ENCODE results near the gene DAND5. TPM values are rescaled to one million over a fixed set of nuclear protein-coding genes. Genes with fewer than 3 reads are reported as not detected.

The DAND5 gene
- total and polyA plus RNA-seq, 10 of the 15 experiments (the other 5 are each of a cell fraction or from before 2014, with no cell fraction given) = 0.06 to 0.15 (median 0.12) TPM; not detected in 5

- TF ChIP-seq NR2C2 (IDR thresholded peaks at IDR 0.05; ENCODE audit: borderline replicate concordance, control insufficient read depth, insufficient read length, low read depth) = no peak
- TF ChIP-seq PAX8 (IDR thresholded peaks at IDR 0.05) = no peak
- no peak for TF ChIP-seq RELA (IDR thresholded peaks at IDR 0.05; ENCODE audit: borderline replicate concordance, partially characterized antibody)
Measured at GRCh38 chr19:12969292-12969988, at the start of gene DAND5 (continued).

- H3K27me3 ChIP-seq (replicated peaks in 1 of 2; ENCODE audit: control insufficient read depth in 2 of 2, insufficient read depth in 2 of 2, low read length in 1 of 2) = no peaks in the 10 kb centered on the region
- no peaks in the 10 kb centered on the region; the same call in 2 of the 3 replicates for H3K9me3 ChIP-seq (replicated peaks; ENCODE audit: control insufficient read depth, insufficient read depth, low read length)
- ChIA-PET CTCF (interaction anchor here (0.6 to 1.5 kb wide), 2 partner anchors 44 to 47 kb away, joined by 3 to 4 read pairs; no protein-coding TSS in a partner anchor), POLR2A (interaction anchor here (0.7 kb wide), 1 partner anchor 305 kb away, joined by 7 read pairs; no protein-coding TSS in a partner anchor), SMC1A (ENCODE audit: uncharacterized antibody, unreplicated experiment) (interaction anchor here (1.3 to 2.6 kb wide), 3 partner anchors 11 to 44 kb away, joined by 3 to 14 read pairs (median 5); no protein-coding TSS in a partner anchor), RAD21 (ENCODE audit: unreplicated experiment) (interaction anchor here (1.0 to 1.9 kb wide), 2 partner anchors 9 to 44 kb away, joined by 3 to 6 read pairs; no protein-coding TSS in a partner anchor)
- no peak overlapping the region for H3K4me3 ChIP-seq
- 64% methylated on average over 3 of the region's 3 CpGs for WGBS (ENCODE audit: insufficient coverage, insufficient replicate concordance, low lambda C conversion rate, missing lambda C conversion rate)
- ATAC-seq (no peak), FAIRE-seq (no peak), DNase-seq (ENCODE audit: low read depth, low spot score) (no peak)
- no peaks in the 10 kb centered on the region for H4K20me1 ChIP-seq (ENCODE audit: control insufficient read depth, insufficient read depth)
- H3K36me3 ChIP-seq (ENCODE audit: control insufficient read depth in 2 of 2, insufficient read depth in 2 of 2, low read length in 1 of 2) = peaks cover 15 to 18% of the 10 kb centered on the region in 2 experiments
- in situ Hi-C loops (cut with MboI) (no loop called here), intact Hi-C loops (cut with micrococcal nuclease; ENCODE audit: unreplicated experiment) (no loop called here)
- TF ChIP-seq MXI1 (IDR thresholded peaks at IDR 0.05; ENCODE audit: low read depth, low read length) (no peak), SP1 (IDR thresholded peaks at IDR 0.05; ENCODE audit: low read depth, low read length) (no peak), EZH2 (IDR thresholded peaks at IDR 0.05; ENCODE audit: borderline replicate concordance, control insufficient read depth, low read depth, low read length) (no peak), ZNF622 (IDR thresholded peaks at IDR 0.05) (no peak), CTCF (IDR thresholded peaks at IDR 0.05 in 2 of 3, conservative IDR thresholded peaks at IDR 0.05 in 1 of 3; ENCODE audit: control insufficient read depth in 2 of 3, extremely low read depth in 1 of 3, insufficient read depth in 1 of 3, low read depth in 3 of 3, low read length in 3 of 3) (no peak), SPI1 (IDR thresholded peaks at IDR 0.05; ENCODE audit: borderline replicate concordance, insufficient read depth, low read depth, low read length) (no peak), FOS (IDR thresholded peaks at IDR 0.05; ENCODE audit: borderline replicate concordance, extremely low read depth, insufficient read length) (no peak), TAF1 (IDR thresholded peaks at IDR 0.05; ENCODE audit: borderline replicate concordance, low read depth, low read length) (no peak), MTA2 (IDR thresholded peaks at IDR 0.05; ENCODE audit: low read depth) (no peak), FOXM1 (IDR thresholded peaks at IDR 0.05; ENCODE audit: low read depth, low read length) (no peak)
- H3K4me2 ChIP-seq (ENCODE audit: control insufficient read depth, insufficient read depth) = no peak overlapping the region
- peaks cover 3% of the 10 kb centered on the region; the same call in 1 of the 2 replicates for H3K4me1 ChIP-seq (ENCODE audit: control insufficient read depth, insufficient read depth, low read length)
- no TSS peak for BruUV-seq (replicated peaks)
- no peak overlapping the region for H3K9ac ChIP-seq (ENCODE audit: control insufficient read depth, insufficient read depth, low read length)
- no peaks in the 10 kb centered on the region for H3K79me2 ChIP-seq (ENCODE audit: control insufficient read depth, insufficient read depth, low read length)
- no peak overlapping the region for H2AFZ ChIP-seq (ENCODE audit: control insufficient read depth, low read depth, low read length)
- H3K27ac ChIP-seq (ENCODE audit: control insufficient read depth, insufficient read depth) = no peak overlapping the region
Measured at GRCh38 chr19:12921047-12921446, 48.3 kb upstream of the DAND5 start.

All from GM12878 (cell line).